Progenitor cell of endocrine pancreas (in vitro differentiated cells): ENCODE measurements around the gene ARHGEF18. TPM values are rescaled to one million over a fixed set of nuclear protein-coding genes. Genes with fewer than 3 reads are reported as not detected.

Experiments
- DNase-seq: peaks from one replicate; pipeline ENCODE4 v3.0.0; 2021; ENCODE audit warnings: low spot score; ENCODE audit not compliant: unreplicated experiment
- H3K27ac Mint-ChIP-seq: 2 replicates; pipeline ENCODE4 v1.8.0; 2021; ENCODE audit warnings: mild to moderate bottlenecking, moderate library complexity, mixed read lengths
- H3K27me3 Mint-ChIP-seq: 2 replicates; pipeline ENCODE4 v1.8.0; 2021; ENCODE audit warnings: mixed read lengths
- H3K36me3 Mint-ChIP-seq: 2 replicates; pipeline ENCODE4 v1.8.0; 2022; ENCODE audit warnings: mixed read lengths; ENCODE audit not compliant: insufficient read depth
- H3K4me1 Mint-ChIP-seq: 2 replicates; pipeline ENCODE4 v1.8.0; 2021; ENCODE audit warnings: low read depth, mixed read lengths
- H3K4me3 Mint-ChIP-seq: 2 replicates; pipeline ENCODE4 v1.8.0; 2021; ENCODE audit warnings: low read depth, mild to moderate bottlenecking, moderate library complexity, mixed read lengths
- H3K9me3 Mint-ChIP-seq: 2 replicates; pipeline ENCODE4 v1.8.0; 2021; ENCODE audit warnings: low read depth, mixed read lengths
- CTCF ChIP-seq: fragments of 200-600 bp; sonication (generic); IDR thresholded peaks from one replicate; pipeline ENCODE4 v1.5.0; 2021; ENCODE audit warnings: antibody characterized with exemption, mild to moderate bottlenecking; ENCODE audit not compliant: unreplicated experiment
- total RNA-seq: library from RNA; stranded (reverse); gene quantifications from 2 replicates; pipeline ENCODE4 v1.2.1, GENCODE V29; 2021

ARHGEF18 gene
- total RNA-seq, 1 donor from 2014 or later = 53.4 TPM

- Mint-ChIP-seq H3K36me3 (peaks cover 2% of the 10 kb centered on the region), H3K27me3 (no peaks in the 10 kb centered on the region), H3K9me3 (no peaks in the 10 kb centered on the region), H3K4me3 (no peak overlapping the region), H3K4me1 (peaks cover 14% of the 10 kb centered on the region), H3K27ac (no peak overlapping the region)
- DNase-seq = no peak
- TF ChIP-seq CTCF = no peak
These were observed 38.0 kb downstream of the ARHGEF18 start for GRCh38 chr19:7386769-7387168.

GRCh38 chr19:7391218-7391670 is 42.5 kb downstream of the ARHGEF18 start:
- Mint-ChIP-seq H3K9me3 (no peaks in the 10 kb centered on the region), H3K4me3 (no peak overlapping the region), H3K36me3 (peaks cover 2% of the 10 kb centered on the region), H3K27me3 (no peaks in the 10 kb centered on the region), H3K27ac (peak overlapping the region; percentile 92), H3K4me1 (peaks cover 19% of the 10 kb centered on the region)
- no peak for TF ChIP-seq CTCF
- no peak for DNase-seq

GRCh38 chr19:7393459-7393858 is 44.7 kb downstream of the ARHGEF18 start:
- Mint-ChIP-seq H3K4me1 (peaks cover 16% of the 10 kb centered on the region), H3K9me3 (no peaks in the 10 kb centered on the region), H3K36me3 (peaks cover 2% of the 10 kb centered on the region), H3K4me3 (peak overlapping the region; percentile 88), H3K27ac (no peak overlapping the region), H3K27me3 (no peaks in the 10 kb centered on the region)
- DNase-seq = no peak
- no peak for TF ChIP-seq CTCF

GRCh38 chr19:7393939-7394730 is 45.4 kb downstream of the ARHGEF18 start:
- Mint-ChIP-seq H3K9me3 (no peaks in the 10 kb centered on the region), H3K27me3 (no peaks in the 10 kb centered on the region), H3K4me3 (peak overlapping the region; percentile 88), H3K4me1 (peaks cover 21% of the 10 kb centered on the region), H3K27ac (no peak overlapping the region), H3K36me3 (peaks cover 2% of the 10 kb centered on the region)
- DNase-seq = no peak
- TF ChIP-seq CTCF = no peak

GRCh38 chr19:7394731-7395359 is 46.1 kb downstream of the ARHGEF18 start:
- Mint-ChIP-seq H3K4me3 (peak overlapping the region; percentile 88), H3K9me3 (no peaks in the 10 kb centered on the region), H3K36me3 (peaks cover 2% of the 10 kb centered on the region), H3K4me1 (peaks cover 25% of the 10 kb centered on the region), H3K27ac (peak overlapping the region; percentile 77), H3K27me3 (no peaks in the 10 kb centered on the region)
- DNase-seq = peak; percentile 94
- peak; percentile 18 for TF ChIP-seq CTCF
